Effector CD8-positive, alpha-beta T cell (primary cell): ENCODE data around the gene C17orf50.

Experiments used
- DNase-seq: peaks from one replicate; lab custom pipeline; 2025; lab: John Stamatoyannopoulos, UW

The C17orf50 gene

DNA sequence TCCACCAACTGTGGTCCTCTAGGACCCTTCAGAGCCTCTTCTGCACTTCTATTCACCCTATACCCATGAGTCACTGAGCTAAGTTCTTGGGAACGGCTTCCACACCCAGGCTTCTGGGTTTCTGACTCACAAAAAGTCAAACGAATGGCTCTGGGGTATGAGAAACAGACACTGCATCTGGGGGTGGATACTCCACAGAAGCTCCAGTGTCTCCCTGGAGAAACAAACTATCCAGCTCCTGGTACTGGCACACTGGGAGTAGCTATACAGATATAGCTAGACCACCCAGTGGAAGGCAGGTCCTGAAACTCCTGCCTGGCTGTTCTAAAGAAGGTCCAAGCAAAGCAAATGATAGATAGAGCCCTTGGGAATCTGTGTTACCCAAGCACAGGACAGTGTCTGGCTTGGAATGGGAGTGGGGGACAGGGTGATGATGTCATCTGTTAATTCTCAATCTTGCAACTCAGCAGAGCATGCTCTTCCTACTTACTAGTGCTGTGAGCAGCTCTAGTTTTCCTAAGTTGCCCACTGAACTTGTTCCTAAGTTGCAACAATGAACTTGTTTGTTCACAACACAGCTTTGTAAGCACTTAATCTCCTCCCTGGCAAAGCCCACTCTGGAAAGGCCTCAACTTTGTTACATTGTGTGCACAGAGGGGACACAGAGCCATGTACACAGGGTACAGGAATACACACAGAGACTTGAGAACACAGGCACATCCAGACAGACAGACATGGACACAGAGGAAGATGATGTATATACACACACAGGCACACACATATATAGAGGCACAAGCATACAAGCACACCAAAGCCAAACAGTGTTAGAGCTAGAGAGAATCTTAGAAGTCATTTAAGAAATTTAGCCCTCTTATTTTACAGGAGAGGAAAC lies 28.0 kb downstream of the C17orf50 start:
- no peak for DNase-seq

DNA sequence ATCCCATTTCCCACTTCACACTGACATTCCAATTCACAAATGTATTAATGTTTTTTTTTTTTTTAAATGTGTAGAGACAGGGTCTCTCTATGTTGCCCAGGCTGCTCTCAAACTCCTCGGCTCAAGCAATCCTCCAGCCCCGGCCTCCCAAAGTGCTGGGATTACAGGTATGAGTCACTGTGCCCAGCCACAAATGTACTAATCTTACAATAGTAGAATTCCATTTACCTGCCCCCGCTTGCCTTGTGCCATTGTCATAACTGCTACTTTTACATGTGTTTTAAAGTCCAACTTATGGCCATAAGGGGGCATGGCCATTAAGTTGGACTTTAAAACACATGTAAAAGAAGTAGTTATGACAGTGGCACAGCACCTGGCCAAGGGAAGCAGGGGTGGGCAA lies 30.2 kb downstream of the C17orf50 start:
- DNase-seq: no peak

DNA sequence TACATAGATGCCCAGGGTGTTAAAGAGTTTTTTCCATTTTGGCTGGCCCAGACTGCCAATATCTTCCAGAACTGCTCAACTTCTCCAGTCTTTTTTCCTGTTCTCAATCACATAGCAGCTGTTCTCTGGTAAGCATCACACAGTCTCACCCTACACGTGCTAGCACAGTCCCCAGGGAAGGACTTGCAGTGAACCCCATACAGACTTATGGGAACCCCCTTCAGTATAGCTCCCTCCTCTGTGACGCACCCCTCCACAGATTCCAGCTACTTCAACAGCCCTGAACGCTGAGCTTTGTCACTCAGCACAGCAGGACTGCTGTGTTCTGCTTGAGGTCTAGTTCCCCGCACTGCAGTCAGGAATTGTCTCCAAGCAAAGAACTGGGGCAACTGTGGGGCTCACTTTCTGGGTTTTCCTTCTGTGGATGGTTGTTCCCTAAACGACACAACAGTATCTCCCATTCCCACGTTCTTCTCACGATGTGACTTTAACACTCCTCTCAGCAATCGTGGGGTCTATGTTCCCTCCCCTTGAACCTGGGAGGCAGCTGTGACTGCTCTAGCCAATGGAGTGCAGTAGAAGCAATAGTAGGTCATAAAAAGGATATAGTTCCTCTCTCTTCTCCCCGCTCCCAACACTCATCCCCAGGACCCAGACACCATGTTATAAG lies 31.1 kb downstream of the C17orf50 start:
- no peak for DNase-seq

DNA sequence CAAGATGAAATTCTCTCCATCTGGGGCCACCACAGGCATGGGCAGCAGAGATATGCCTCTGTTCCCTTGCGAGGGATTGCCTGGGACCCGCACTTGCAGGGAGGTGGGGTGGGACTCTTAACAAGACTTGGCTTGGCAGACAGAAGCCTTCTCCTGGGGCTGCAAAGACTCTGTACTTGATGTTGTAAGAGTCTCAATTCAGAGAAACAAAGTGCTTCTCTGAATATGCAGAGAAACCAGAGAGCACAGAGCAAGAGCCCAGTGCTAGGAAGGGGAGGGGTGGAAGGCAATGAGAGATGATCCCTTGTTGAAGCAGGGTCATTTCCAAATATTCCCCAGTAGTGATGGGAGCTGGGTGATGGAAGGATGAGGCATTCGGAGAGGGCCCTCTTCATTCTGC lies 32.6 kb downstream of the C17orf50 start:
- no peak for DNase-seq

DNA sequence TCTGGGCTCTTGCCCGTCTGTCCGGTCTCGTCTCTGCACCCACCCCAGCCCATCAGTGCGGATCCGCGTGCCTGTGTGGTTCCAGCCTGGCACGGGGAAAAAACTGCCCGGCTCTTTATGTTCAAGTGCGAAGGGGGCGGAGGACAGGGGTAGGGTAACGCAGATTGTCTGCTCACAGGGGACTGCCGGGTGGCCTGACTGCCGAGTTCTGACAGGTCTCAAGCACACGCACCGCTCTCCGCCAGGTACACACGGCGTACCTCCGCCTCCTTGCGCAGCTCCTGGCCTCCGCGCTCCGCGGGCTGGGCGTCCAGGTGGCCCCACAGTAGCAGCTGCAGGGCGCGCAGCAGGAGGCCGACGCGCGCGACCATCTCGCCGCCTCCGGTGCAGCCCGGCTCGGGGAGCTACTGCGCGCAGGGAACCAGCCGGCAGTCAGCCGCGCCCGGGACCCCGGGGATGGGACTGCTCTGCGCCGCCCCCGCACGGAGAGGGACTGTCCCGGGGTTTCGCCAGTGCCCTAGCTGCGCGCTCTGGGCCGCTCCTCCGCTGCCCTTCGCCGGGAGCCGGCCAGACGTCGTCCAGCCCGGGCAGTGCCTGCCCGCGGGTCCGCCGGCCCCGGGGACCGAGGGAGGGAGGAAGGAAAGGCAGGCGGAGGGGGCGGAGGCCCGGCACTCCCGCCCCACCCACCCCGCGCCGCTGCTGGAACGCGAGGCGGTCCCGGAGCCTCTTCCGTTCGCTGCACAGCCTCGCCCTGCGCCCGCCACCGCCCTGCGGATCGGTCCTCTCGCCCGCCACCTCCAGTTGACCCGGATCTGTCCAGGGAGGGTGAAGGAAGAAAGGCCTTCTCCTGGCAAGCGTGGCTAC lies 34.6 kb downstream of the C17orf50 start, which contains the start of gene MMP28:
TSS of gene MMP28 (minus strand) at position 635 of the 864 bp plus-strand sequence. CDS start at position 371, 264 bp downstream.
- peak; percentile 19 for DNase-seq

DNA sequence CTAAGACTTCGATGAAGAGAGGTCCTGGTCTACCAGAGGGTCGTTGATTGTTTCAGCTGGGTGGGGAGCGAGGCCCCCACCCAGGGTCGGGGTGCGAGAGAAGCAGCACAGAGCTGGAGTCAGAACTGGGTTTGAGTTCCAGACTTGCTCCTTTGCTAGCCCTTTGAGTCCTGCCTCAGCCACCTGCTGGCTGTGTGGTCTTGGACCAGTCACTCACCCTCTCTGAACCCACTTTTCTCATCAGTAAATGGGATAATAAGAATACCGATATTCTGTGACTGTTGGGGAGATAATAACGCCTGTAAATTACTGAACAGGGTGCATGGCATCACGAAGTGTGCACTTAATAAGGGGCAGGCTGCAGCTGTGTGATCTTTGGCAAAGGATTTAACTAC lies 35.2 kb downstream of the C17orf50 start:
- DNase-seq: no peak

DNA sequence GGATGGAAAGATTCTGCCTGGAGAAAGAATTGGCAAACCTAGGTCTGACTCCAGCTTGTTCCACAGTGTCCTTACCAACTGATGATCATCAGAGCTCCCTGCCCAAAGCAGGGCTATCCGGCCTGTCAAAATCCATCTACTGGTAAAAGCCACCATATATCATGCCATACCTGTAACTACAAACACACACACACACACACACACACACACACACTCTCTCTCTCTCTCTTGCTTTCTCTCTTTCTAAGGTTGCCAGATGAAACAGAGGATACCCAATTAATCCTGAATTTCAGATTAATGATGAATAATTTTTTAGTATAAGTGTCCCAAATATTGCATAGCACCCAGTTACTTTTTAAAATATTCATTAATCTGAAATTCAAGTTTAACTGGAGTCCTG lies 36.3 kb downstream of the C17orf50 start:
- no peak for DNase-seq

DNA sequence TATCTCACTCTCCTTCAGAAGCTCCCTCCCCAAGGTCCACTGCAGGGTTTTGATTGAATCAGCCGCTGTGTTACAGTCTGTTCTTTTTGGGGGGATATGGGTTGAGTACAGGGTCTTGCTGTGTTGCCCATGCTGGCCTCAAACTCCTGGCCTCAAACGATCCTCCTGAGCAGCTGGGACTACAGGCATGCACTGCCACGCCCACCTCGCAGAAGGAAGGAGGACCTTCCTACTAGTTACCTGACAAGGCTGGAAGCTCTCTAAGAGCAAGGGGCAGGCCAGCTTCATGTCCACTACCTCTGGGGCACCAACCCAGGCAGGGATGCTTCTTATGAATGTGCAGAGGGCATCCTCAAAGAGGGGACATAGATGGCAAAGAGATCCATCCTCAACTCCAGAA lies 36.7 kb downstream of the C17orf50 start:
- no peak for DNase-seq

DNA sequence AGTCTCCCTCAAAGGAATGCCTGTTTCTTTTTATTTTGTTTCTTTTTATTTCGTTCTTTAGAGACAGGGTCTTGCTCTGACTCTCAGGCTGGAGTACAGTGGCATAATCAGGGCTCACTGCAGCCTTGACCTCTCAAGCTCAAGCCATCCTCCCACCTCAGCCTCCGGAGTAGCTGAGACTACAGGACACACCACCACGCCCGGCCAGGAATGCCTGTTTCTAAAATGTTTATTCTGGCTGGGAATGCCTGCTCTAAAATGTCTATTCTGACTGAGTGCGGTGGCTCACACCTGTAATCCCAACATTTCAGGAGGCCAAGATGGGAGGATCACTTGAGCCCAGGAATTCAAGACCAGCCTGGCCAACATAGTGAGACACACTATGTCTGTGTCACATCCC lies 37.2 kb downstream of the C17orf50 start:
- no peak for DNase-seq

DNA sequence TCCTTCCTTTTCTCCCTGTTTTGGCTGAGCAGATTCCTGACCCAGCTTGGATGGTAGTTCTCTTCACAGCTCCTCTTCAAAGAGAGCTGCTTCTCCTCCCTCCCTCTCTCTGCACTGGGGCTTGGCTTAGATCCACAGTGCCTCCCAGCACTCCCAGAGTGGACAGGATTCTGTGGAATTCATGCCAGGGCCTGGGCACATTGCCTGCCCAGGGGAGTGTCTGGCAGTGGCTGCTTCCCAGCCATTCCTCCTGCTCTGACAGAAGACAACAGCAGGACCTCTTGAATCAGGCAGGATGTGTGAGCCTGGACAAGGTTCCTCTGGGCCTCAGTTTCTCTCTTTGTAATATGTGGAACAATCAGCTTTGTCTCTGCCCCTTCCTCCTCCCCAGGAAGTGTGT lies 39.3 kb downstream of the C17orf50 start:
- no peak for DNase-seq

DNA sequence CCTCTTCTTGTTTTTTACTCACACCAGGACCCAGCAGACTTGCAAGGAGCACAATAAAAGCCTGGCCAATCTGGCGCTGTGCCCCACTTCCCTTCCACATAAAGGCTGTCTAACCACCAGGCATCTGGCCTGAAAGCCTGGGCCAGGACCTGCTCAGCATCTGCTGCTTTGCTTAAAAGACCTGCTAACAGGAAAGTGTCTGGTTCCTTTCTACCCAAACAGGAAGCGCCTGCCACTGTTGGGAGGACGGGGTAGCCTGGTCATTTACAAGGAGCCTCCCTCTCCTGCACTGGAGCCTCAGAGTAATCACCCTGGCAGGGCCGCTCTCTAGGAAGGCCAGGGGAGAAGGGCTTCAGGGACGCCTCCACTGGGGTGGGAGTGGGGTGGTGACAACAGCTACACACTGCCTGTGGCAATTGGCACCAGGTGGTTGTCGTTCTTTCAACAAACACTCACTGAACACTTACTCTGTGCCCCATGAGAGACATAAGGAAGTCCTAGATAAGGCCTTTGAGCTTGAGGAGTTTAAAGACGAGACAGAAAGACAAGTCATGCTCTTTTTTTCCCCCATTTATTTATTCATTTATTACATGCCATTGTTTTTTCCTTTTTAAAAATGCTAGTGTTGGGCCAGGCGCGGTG lies 41.0 kb downstream of the C17orf50 start:
- DNase-seq: no peak

DNA sequence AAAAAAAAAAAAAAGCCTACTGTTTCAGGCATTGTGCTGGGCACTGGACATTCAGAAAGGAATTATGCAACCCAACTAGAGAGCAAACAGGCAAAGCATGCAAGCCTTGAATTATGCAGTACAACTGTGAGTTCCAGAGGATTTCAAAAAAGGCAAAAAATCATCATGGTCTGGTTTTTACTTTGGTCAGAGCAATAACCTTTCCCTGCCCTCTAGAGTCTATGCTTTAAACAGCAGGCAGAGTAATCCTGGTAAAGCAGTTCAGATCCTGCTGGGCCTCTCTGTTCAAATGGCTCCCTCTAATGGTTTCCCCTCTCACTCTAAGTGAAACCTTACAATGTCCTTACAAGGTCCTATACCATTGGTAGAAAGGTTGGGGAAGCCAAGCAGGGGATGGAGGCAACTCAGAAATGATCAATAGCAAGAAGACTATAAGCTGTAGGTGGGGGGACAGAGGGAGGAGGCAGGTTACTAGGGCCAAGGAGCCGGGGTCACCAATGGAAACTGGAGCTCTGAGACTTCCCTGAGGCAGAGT lies 44.0 kb downstream of the C17orf50 start:
- no peak for DNase-seq

DNA sequence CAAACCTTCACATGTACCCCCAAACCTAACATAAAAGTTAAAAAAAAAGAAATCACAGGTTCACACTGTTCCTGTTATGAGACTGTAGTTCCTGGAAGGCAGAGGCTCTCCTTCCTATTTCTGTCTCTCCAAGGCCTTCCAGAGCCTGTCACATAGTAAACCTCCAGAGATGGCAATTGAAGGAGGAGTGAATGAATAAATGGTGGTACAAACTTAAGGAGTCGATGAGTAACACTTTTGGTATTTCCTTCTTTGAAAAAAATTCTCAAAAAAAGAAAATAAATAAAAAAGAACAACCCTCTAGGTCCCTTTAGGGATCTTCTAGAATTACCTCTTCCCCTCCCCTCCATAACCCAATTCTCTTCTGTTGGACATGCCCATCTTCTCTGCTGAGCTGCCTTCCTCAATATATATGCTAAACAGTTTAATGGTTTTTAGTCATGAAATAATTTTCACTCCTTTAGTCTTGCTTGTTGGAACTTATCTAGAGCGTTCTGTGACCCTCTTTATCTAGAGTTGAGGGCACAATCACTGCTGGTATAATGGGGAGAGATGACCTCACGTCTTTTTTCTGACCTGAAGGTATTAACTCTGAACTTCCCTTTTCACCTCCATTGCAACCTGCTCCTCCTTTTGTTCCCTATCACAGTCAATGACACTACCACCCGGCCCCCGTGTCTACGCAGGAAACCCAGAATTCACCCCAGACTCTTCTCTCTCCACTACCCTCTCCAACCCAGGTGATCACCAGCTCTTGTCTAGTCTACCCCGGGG lies 46.9 kb downstream of the C17orf50 start:
- DNase-seq: no peak

DNA sequence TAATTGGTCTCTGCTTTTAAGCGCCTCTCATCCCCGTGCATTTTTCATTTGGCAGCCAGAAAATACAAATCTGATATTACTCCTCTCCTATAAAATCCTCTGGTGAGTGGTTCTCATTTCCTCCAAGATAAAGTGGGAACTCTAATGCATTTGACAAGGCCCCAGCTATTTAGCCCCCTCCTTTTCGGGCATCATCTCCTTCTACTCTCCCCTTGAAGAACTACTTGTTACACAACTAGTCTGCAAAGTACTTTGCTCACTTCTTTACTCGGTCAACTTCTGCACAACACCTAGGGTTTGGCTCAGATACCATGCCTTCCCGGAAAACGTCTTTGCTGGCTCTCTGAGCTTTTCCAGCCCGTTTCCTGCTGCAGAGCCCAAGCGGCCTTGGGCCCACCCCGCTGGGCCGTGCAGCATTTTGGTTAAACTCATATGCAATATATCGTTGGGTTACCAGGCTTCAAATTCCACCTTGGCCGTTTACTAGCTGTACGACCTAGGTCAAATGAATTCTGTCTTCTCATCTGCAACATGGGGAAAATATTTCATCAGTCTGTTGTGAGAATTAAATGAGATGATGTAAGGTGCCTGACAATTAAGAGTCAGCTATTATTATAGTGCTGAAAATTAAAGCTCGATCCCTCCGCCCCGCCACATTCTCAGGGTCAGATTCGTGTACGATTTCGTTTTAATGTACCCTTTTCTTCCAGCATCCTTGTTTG lies 47.7 kb downstream of the C17orf50 start:
- DNase-seq: no peak

DNA sequence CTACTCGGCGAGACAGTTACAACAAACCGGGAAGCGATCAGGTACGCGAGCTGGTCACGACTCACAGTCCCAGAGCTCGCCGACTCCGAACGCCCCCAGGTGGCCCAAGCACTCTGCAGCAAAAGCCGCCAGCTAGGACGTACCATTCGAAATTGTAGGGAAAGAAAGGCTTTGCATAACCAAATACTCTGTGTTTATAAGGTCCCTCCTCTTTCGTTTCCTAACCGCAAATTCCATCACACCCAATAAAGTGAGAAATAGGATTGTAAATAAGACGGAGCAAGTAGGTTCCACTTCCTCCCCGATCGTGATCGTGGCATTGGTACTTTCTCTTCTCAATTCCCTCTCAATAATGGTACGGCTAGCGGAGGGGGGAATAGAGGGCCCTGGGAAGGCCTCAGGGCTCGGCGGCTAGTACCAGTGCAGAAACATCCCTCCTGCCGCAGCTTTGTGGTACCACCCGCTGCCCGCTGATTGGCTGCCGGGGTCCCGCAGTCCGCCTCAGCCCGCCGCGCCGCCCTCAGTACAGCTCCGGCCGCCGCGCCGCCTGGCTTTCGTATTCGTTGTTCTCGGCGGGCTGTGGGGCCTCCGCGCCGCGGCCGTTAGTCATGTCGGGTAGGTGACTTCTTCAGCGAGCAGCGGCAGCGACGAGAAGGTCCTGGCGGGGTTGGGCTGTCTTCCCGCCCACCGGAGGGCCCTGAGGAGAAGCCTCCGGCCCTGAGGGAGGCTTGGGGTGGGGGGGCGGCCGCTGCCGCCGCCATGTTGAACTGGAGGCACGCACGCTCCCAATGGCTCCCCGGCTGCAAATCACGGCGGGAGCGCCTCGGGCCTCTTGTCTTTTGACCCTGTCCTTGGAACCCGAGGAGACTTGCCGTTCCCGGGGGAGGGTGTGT lies 48.5 kb downstream of the C17orf50 start, which contains the start of gene TAF15:
TSS of gene TAF15 (plus strand) at position 523 of the 893 bp plus-strand sequence. CDS start at position 609, 86 bp downstream.
- DNase-seq: peak; percentile 91

DNA sequence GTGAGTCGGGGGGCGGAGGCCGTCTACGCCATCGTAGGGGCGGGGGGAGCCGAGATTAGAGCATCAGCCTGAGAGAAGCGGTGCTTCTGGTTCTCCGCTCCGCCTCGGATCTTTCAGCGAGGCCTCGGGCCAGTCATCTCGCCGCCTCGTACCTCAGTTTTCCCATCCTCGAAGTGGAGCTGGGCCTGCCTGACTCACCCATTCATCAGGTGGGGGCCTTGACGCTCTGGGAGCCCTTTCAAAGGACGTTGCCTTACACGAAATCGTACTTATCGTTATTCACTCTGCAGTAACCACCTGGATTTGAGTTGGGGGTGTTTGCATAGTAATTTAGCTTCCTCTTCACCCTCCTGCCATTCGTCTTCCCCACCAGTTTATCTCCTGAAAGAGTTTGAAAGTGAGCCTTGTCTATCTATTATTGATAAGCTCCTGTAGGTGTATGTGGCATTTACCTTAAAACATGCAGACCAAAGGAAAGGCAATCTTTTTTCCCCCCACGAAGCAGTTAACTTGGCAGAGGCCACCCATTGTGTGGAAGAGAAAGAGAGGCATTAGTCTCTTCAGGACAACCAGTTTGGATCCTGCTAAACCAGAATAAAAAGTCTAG lies 49.3 kb downstream of the C17orf50 start:
- no peak for DNase-seq

DNA sequence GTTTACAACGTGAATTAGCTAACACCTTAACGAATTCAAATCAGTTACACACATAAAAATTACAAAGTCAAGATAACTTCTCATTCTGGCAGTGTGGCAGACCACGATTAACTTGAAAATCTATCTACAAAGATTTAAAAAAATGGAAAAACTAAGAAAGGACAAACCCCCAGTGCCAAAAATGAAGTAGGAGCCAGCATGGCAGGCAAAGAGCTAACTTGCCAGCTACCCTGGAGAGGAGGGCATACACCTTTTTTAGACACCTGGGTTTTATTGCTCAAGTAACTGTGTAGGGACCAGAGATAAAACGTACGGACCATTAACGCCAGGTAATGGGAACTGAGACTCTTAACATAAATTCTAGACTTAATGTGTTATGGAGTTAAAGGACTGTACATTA lies 51.1 kb downstream of the C17orf50 start:
- DNase-seq: no peak

DNA sequence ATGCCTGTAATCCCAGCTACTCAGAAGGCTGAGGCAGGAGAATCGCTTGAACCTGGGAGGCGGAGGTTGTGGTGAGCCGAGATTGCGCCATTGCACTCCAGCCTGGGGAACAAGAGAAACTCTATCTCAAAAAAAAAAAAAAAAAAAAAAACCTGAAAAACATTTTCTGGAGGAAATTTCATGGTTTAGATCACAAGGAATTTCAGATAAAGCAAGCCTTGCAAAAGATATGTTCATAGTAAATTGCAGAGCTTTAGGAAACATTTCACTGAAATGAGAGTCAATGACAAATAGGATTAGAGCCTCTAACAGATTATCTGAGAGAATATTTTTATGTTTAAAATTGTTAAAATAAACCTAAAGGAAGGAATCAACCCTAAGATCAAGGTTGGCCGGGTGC lies 51.8 kb downstream of the C17orf50 start:
- no peak for DNase-seq
